ENCODE measurements around the gene MROH2B. TPM values are rescaled to one million over a fixed set of nuclear protein-coding genes. Genes with fewer than 3 reads are reported as not detected.
"Not testable (repeated sequence)": the region's sequence is repeated elsewhere in the genome, so short reads cannot be mapped to it uniquely, and the experiment has no call there.

MROH2B gene
- total and polyA plus RNA-seq, 8 donors: not detected

DNA sequence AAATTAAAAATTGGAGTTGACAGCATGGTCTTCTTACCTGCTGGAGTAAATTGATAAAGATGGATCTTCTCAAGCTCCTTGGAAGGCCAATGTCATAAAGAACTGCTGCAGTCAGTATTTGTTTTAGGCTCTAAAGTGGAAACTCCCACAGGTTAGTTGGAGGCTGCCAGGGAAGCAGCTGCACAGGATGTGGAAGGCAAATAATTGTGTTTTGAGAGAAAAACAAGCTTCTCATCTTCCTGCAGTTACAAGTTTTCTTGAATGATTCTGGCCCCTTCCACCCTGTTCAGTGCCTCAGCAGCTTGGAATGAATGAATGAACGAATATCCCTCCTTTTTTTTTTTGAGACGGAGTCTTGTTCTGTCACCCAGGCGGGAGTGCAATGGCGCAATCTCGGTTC is 13.9 kb downstream of the MROH2B start:
- peak in 1 of 2 donors; percentile 19 for DNase-seq
- Histone ChIP-seq H3K36me3 (no peaks in the 10 kb centered on the region), H3K4me1 (no peaks in the 10 kb centered on the region), H3K4me3 (no peak overlapping the region), H3K27me3 (no peaks in the 10 kb centered on the region), H3K9me3 (no peaks in the 10 kb centered on the region), H3K27ac (no peak overlapping the region)
- TF ChIP-seq EP300 (IDR thresholded peaks at IDR 0.05) (no peak), POLR2A (IDR thresholded peaks at IDR 0.05) (no peak), POLR2AphosphoS5 (IDR thresholded peaks at IDR 0.05) (no peak)
- TF ChIP-seq, protein P1, sequence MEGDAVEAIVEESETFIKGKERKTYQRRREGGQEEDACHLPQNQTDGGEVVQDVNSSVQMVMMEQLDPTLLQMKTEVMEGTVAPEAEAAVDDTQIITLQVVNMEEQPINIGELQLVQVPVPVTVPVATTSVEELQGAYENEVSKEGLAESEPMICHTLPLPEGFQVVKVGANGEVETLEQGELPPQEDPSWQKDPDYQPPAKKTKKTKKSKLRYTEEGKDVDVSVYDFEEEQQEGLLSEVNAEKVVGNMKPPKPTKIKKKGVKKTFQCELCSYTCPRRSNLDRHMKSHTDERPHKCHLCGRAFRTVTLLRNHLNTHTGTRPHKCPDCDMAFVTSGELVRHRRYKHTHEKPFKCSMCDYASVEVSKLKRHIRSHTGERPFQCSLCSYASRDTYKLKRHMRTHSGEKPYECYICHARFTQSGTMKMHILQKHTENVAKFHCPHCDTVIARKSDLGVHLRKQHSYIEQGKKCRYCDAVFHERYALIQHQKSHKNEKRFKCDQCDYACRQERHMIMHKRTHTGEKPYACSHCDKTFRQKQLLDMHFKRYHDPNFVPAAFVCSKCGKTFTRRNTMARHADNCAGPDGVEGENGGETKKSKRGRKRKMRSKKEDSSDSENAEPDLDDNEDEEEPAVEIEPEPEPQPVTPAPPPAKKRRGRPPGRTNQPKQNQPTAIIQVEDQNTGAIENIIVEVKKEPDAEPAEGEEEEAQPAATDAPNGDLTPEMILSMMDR (IDR thresholded peaks at IDR 0.05): no peak
- WGBS, 5 donors: 76 to 93% (median 88%) methylated on average over 3 to 5 of the region's 5 CpGs
- intact Hi-C loops (cut with DNase I; ENCODE audit: low total_unique reads): no loop called here

DNA sequence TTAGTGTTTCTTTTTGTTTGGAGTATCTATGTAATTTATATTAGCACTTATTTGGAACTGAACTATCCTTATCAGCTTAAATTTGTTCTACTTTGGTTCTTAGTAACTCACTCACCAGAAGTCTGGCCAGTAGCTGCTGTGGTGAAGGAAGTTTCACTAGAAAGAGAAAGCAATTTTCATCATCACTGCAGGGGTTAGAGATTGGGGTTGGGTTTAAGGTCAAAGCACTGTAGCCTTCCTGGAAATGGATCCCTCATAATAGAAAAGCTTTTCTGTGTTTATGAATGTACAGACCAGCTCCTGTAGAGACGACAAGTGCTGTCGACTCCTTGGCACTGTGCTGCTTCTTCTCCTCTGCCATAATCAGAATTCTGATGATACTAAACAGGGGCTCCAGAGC is 22.2 kb downstream of the MROH2B start:
- H3K27ac ChIP-seq: no peak overlapping the region
- 19 to 38% (median 31%) methylated on average over 2 of the region's 2 CpGs for WGBS, 5 donors
- TF ChIP-seq, protein P1 (IDR thresholded peaks at IDR 0.05): no peak
- TF ChIP-seq POLR2A (IDR thresholded peaks at IDR 0.05) (no peak), EP300 (IDR thresholded peaks at IDR 0.05) (no peak), POLR2AphosphoS5 (IDR thresholded peaks at IDR 0.05) (no peak)
- no peaks in the 10 kb centered on the region for H3K27me3 ChIP-seq
- H3K36me3 ChIP-seq: no peaks in the 10 kb centered on the region
- H3K9me3 ChIP-seq: no peaks in the 10 kb centered on the region
- H3K4me3 ChIP-seq: no peak overlapping the region
- intact Hi-C loops (cut with DNase I; ENCODE audit: low total_unique reads): no loop called here
- peak in 1 of 2 donors; percentile 4 for DNase-seq
- peaks cover 0 to 5% (median 0%) of the 10 kb centered on the region in 4 donors for H3K4me1 ChIP-seq

DNA sequence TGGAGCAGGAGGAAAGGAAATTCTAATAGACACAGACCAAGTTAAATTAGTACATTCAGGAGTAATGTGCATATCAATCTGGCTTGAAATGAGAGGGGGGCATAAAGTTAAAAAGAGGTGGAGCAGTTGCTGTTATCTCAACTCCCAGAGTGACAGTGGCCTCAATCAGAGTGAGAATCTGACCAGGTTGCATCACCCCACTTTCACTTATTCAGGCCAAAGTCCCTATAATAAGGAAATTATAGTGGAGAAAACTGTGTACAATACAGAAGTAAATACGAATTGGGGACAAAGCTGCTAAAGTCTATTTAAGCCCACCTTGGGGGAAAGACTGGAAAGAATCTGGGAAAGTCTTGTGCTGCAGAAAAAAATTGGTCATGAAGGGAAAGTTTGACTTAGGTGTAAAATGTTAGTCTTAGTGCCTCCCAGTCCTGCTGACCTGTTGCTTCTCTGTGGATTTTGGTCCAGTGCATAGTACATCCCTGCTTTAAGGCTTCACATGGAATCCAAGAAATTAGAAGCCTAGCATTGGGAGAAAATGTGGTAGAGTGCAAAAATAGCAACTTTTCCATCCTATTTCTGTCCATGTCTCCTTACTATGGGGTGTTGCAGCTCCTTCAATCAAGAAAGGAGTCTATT is 27.9 kb downstream of the MROH2B start:
- Histone ChIP-seq H3K4me3 (no peak overlapping the region), H3K9me3 (no peaks in the 10 kb centered on the region), H3K27ac (no peak overlapping the region), H3K4me1 (no peaks in the 10 kb centered on the region), H3K36me3 (no peaks in the 10 kb centered on the region), H3K27me3 (no peaks in the 10 kb centered on the region)
- WGBS, 5 donors: 56 to 74% (median 59%) methylated on average over 1 of the region's 1 CpG
- no peak for TF ChIP-seq EP300 (IDR thresholded peaks at IDR 0.05)
- no peak for TF ChIP-seq POLR2A (IDR thresholded peaks at IDR 0.05)
- no peak for TF ChIP-seq POLR2AphosphoS5 (IDR thresholded peaks at IDR 0.05)
- TF ChIP-seq, protein P1 (IDR thresholded peaks at IDR 0.05): no peak
- no peak for DNase-seq
- intact Hi-C loops (cut with DNase I; ENCODE audit: low total_unique reads): no loop called here

DNA sequence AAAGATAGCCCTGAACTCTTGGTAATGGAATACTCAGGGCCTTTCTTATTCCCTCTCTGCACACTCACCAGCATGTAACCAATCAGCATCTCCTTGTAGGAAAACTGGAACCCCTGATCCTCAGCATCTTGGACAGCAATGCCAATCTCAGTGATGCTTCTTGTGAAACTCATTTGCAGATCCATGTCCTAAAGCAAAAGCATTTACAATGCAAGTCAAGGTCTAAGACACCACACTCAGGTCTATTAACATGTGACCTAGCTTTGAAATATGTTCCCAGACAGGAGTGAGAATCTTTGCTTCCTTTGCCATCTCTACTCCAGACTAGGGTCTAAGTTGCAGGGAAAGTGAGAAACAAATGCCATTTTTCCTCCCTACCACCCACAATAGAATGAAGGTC is 38.2 kb downstream of the MROH2B start:
- Histone ChIP-seq H3K9me3 (peaks cover 0 to 6% (median 5%) of the 10 kb centered on the region in 4 donors), H3K27me3 (no peaks in the 10 kb centered on the region), H3K36me3 (no peaks in the 10 kb centered on the region), H3K4me3 (no peak overlapping the region), H3K4me1 (no peaks in the 10 kb centered on the region), H3K27ac (no peak overlapping the region)
- no peak for DNase-seq
- TF ChIP-seq POLR2AphosphoS5 (IDR thresholded peaks at IDR 0.05) (no peak), POLR2A (IDR thresholded peaks at IDR 0.05) (no peak), EP300 (IDR thresholded peaks at IDR 0.05) (no peak)
- TF ChIP-seq, protein P1 (IDR thresholded peaks at IDR 0.05): no peak
- intact Hi-C loops (cut with DNase I; ENCODE audit: low total_unique reads): no loop called here

DNA sequence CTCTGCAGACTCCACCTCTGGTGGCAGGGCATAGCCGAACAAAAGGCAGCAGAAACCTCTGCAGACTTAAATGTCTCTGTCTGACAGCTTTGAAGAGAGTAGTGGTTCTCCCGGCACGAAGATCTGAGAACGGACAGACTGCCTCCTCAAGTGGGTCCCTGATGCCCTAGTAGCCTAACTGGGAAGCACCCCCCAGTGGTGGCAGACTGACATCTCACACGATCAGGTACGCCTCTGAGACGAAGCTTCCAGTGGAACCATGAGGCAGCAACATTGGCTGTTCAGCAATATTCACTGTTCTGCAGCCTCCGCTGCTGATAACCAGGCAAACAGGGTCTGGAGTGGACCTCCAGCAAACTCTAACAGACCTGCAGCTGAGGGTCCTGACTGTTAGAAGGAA is 48.5 kb downstream of the MROH2B start:
- DNase-seq; H3K36me3 ChIP-seq; H3K27me3 ChIP-seq; intact Hi-C loops (cut with DNase I; ENCODE audit: low total_unique reads); H3K27ac ChIP-seq; H3K4me1 ChIP-seq; H3K4me3 ChIP-seq: not testable (repeated sequence)
- peaks cover 0 to 11% (median 8%) of the 10 kb centered on the region in 4 donors for H3K9me3 ChIP-seq
- WGBS, 5 donors: 85 to 98% (median 93%) methylated on average over 7 to 8 of the region's 8 CpGs
